Right lung (tissue), 5 donors: ENCODE data around the gene CFAP46. TPM values are rescaled to one million over a fixed set of nuclear protein-coding genes. Genes with fewer than 3 reads are reported as not detected.
"Not testable (repeated sequence)": the region's sequence is repeated elsewhere in the genome, so short reads cannot be mapped to it uniquely, and the experiment has no call there.

ENCODE experiments used
- DNase-seq, 2 donors: peaks; one replicate each; pipeline ENCODE4 v3.0.0-alpha.2; 2013
- polyA plus RNA-seq, 5 donors: library from polyadenylated mRNA; unstranded; fragments of 120-200 nt; gene quantifications; one replicate each; pipeline versions ENCODE4 v1.2.1 to v1.2.3, GENCODE V29; 2013; ENCODE audit warnings: inconsistent platforms in 1 of 5, low replicate concordance in 1 of 5; ENCODE audit not compliant: insufficient read length in 5 of 5, insufficient read depth in 1 of 5

CFAP46 gene
- polyA plus RNA-seq, 5 donors, result 2.3 to 5.2 (median 3.8) TPM

DNA sequence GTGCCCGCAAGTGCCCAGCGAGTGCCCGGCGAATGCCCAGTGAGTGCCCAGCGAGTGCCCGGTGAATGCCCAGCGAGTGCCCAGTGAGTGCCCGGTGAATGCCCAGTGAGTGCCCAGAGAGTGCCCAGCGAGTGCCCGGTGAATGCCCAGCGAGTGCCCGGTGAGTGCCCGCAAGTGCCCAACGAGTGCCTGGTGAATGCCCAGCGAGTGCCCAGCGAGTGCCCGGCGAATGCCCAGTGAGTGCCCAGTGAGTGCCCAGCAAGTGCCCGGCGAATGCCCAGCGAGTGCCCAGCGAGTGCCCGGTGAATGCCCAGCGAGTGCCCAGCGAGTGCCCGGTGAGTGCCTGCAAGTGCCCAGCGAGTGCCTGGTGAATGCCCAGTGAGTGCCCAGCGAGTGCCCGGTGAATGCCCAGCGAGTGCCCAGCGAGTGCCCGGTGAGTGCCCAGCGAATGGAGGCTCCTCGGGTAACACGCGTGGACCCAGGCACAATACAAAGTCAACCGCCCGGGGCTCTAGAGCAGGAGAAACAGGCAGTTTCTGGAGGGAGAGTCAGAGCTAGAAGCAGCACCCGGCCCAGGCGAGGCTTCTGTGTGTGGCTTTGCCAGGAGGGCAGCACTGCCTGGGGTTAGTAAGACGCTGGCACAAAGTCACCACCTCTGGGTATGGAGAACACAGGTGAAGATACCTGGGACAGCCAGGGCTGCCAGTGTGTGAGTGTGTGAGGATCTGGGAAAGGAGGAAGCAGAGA is 38.2 kb upstream of the CFAP46 start:
- no peak for DNase-seq

DNA sequence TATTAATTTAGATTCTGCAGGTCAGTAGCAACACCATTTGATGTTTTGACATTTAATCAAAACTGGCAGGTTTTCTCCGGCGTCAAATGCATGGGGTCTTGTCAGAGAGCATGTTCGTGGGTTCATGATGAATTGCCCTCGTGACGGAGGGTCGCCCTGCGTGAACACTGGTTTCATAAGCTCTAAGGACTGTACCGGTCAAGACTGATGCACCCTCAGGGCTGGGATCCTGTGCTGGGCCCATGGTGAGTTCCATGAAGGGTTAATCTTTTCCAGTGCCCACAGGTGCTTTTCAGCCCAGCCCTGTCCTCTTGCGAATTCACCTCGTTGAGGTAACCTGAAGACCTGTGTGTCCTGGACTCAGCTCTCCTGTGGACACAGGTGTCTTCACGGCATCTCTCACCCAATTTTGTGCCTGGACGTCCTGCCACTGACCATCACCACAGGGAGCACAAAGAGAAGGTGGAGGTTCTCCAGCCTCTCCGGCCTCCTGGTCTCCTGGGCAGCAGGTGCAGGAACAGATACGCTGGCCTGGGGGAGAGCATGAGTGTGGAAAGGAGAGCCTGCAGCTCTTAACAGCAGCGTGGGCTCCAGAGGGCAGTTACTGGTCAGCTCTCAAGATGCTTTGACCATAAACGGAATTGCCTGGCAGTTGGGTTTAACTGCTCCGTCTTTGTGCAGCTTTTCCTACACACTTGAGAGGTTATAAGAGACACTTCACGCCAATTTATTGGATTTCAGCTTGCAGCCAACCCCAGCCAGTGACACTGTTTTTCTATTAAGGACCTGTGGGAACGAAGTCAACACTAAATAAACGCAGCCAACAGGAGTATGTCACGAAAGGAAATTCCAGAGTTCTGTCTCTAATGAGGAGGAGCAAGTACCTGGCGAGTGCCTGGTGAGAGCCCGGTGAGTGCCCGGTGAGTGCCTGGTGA is 37.4 kb upstream of the CFAP46 start:
- no peak for DNase-seq

DNA sequence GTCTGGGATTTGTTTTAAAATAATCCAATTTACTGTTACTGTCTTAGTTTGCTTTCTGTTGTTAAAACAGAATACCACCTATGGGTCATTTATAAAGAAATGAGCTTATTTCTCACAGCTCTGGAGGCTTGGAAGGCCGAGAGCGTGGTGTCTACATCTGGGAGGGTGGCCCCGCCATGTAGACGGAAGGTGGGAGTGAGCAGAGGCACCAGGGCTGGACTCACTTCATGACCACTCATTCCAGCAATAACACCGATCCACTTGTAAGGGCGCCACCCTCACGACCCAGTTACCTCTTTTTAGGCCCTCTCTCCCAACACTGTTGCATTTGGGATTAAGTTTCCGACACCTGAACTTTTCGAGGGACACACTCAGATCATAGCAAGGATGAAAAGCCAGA is 36.2 kb upstream of the CFAP46 start:
- no peak for DNase-seq

DNA sequence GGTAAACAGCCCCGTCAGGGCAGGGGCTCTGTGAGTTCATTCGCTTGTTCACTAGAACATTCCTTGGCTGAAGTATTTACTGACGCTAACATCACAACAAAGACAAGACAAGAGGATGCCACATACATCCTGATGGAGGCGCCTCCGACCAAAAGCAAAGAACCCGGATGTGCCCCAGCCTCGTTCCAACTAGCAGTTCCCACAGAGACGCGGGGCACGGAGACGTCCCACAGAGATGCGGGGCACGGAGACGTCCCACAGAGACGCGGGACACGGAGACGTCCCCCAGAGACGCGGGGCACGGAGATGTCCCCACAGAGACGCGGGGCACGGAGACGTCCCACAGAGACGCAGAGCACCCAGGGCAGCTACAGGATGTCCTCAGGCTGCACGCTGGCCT is 35.4 kb upstream of the CFAP46 start:
- DNase-seq, result no peak

DNA sequence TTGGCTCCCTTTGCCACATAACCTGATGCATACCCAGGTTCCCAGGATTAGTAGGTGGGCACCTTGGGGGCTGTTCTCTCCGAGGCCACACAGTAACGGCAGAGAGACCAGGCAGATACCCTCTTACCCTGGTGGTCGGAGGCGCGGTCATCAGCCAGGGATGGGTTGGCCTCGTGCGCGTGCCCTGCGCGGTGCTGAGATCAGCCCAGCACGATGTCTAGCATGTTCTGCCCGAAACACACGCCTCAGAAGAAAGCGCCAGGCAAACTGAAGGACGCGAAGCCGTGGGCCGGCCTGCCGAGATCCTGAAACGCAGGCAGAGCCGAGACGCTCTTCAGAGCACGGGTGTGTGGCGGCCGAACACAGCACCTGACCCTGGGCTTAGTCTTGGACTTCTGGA is 34.7 kb upstream of the CFAP46 start:
- no peak for DNase-seq

DNA sequence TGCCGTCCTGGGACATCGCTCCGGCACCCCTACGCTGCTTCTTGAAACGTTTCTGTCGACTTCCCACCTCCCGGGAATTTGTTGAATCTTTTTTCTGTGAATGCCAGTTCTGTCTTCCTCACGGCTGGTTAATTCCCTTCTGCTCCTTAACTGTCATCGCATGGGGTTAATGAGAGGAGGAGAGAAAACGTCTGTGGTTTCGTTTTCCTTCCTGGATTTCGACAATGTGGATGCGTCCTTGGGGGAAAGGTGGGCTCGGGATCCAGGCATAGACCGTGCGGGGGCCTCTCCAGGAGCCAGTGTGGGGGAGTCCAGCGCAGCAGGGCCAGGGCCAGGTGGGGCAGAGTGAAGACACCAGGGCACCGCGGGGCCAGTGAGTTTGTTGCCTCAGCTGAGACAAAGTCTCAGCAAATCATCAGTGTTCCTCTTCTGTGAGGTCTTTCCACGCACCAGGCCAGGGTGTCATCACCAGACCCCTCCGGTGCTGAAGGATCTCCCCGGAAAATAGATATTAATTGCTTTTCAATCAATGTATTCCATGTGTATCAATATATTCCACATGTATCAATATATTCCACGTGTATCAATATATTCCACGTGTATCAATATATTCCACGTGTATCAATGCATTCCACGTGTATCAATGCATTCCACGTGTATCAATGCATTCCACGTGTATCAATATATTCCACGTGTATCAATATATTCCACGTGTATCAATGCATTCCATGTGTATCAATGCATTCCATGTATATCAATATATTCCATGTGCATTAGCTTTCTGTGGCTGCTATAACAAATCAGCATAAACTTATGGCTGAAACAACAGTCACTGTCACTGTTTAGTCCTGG is 33.7 kb upstream of the CFAP46 start:
- no peak for DNase-seq

DNA sequence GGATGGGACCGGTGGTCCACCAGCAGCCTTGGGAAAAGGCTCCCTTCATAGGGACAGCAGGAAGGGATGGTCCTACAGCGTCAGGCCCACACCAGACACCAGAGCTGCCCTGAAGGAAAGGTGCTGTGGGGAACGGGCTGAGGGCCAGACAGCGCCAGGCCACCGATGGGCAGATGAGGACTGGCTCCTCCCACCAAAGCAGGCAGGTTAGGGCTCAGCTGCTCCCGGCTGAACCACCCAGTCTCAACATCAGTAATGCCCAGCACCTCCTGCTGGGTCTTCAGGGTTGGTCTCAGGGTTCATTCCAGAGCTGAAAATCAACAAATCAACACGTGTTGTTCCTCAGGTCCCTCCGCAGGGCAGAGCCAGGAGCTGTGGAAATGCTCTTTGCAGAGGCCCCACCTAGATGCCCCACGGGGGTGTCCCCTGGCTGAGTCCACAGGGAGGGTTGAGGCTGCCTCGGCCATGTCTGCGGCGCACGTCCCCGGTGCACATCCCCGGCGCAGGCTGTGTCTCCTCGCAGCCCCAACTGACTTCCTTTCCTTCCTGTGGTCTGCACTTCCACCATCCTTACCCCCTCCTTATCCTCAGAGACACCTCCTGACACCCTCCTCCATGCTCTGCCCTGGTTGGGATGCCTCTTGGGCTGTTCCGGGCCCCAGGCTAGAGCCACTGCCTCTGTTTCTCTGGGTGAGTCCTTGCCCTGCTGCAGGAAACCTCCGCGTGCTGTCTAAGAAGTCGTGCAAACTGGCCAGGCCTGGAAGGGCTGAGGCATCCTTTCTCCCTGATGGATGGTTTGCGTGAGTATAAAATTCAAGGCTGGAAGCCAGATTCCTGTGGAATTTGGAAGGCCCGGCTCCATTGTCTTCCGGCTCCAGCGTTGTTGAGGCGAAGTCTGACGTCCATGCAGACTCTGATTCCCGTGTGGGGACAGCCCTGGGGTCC is 32.8 kb upstream of the CFAP46 start:
- no peak for DNase-seq

DNA sequence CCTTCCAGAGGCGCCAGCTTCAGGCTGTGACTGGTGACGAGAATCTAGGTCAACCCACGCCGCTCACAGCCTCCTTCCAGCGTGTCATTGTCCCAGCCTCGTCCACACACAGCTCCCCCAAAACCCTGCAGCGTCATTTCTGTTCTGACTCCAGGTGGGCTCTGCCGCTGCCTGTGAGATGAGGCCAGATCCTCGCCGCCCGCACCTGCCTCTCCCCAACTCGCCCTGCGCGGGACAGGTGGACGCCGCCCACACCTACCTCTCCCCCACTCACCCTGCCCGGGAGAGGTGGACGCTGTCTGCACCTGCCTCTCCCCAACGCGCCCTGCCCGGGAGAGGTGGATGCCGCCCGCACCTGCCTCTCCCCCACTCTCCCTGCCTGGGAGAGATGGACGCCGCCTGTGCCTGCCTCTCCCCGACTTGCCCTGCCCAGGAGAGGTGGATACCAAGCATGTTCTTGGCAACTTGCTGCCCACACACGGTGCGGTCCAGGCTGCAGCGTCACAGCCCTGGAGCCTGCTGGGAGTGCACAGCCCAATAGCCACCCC is 32.0 kb upstream of the CFAP46 start:
- DNase-seq, result no peak

DNA sequence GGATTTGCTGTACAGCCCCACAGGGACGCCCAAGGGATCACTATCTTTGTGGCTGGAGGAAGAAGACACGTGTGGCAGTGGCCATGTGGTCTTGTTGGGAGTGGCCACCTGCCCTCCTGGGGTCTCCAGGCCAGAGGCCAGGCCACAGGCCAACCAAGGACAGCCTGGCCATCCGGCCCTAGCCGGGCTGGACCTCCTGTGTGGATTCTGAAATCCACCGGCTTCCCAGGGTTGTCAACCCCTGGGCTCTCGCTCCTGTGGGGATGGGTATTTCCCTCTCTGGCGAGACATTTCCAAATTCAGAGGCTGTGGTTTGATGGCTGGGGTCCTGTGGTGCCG is 31.5 kb upstream of the CFAP46 start:
- no peak for DNase-seq

DNA sequence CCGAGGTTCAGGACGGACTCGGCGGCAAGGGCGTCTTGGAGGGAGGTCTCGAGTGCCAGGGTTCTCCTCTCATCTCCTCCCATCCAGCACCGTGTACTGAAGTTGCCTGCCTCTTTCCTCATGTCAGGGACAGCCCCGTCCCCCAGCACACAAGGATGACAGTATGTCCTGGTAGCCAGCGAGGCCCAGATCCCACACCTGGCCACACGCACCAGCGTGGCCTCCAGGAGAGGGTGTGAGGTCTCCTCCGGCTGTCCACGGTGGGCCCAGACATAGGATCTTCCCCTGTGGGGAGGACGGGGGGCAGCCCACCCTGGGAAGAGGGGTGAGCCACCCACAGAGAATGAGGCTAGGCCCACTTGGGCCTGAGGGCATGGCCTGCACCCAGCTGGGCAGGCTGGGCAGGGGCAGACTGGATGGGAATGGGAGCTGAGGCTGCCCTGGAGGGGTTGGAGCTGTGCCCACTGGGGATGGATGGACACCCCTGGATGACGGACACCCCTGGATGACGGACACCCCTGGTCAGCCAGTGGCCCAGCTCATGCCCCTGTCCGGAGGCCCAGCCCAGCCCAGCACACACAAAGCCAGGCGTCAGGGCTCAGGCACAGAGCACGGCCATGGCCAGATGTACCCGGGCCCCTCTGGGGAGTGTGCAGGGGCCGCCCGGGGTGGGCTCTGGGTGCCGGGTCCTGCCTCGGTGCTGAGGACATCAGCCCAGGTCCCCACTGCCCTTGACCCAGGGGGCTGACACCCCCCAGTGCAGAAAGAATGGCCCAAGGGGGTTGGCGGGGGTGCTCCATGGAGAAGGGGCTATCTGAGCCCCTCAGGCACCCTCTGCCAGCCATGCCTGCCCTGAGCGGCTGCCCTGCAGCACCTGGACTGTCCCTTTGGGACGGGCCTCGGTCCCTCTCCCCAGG is 30.9 kb upstream of the CFAP46 start:
- DNase-seq, result no peak

DNA sequence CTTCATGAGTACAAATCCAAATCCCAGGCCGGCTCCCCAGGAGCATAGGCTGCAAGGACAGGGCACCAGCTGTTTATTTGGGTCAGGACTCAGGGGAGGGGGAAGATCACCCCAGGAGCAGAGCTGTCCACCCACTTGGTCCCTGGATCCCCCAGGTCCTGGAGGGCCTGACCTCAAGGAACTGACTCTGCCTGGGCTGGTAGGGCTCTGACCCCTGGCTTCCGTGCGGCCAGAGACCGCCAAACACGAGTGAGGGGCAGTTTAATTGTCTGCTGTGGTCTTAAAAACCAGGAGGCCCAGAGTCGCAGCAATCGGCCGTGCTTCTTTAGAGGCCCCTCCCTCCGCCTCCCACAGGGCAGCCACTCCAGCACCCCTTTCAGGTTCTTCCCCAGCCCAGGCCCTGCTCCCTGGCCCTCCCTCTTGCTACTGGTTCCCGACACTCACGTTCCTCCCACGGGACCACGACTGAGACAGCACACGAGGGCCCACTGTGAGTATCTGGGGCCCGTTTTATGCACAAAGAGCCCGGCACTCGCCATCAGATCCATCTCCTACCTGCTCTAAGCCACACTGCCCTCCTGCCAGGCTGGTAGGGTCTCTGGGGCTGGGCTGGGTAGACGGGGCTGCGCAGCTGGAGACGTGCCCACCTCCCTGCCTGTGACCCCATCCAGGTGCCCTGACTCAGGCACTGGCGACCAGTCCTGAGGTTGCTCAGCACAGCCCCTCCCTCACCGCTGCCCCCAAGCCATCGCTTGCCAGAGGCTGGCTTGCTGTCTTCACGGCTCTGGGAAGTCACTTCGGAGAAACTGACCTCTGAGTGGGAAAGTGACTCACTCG is 30.0 kb upstream of the CFAP46 start:
- DNase-seq, result no peak

DNA sequence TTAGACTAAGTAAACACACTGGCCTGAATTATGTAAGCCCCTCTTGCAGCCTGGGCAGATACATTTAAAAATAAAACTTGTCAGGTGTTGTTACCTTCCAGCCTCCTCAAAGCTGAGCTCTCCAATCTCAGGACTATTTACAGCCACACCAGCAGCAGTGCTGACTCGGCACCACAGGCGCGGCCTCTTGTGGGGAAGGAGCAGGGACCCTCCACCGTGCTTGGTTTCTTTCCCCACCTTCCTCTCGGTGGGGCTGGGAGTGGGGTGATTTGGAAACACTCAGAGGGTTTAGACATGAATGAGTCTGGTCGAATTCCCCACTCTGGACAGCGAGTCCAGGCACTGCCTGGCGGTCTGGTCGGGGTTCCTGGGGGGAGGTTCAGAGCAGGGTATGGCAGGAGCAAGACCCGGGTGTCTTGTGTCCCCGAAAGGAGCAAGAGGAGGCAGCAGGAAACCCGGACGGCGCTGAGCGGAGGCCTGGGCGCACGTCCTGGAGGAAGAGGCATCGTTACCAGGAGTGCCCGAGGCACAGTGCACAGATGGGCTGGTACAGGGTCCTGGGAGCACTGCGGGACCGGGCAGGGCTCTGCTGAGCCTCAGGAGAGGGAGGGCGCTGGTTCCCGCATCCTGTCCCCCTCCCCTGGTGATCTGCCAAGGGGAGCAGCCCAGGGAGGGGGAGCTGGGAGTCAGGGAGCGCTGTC is 29.2 kb upstream of the CFAP46 start:
- DNase-seq, result no peak

DNA sequence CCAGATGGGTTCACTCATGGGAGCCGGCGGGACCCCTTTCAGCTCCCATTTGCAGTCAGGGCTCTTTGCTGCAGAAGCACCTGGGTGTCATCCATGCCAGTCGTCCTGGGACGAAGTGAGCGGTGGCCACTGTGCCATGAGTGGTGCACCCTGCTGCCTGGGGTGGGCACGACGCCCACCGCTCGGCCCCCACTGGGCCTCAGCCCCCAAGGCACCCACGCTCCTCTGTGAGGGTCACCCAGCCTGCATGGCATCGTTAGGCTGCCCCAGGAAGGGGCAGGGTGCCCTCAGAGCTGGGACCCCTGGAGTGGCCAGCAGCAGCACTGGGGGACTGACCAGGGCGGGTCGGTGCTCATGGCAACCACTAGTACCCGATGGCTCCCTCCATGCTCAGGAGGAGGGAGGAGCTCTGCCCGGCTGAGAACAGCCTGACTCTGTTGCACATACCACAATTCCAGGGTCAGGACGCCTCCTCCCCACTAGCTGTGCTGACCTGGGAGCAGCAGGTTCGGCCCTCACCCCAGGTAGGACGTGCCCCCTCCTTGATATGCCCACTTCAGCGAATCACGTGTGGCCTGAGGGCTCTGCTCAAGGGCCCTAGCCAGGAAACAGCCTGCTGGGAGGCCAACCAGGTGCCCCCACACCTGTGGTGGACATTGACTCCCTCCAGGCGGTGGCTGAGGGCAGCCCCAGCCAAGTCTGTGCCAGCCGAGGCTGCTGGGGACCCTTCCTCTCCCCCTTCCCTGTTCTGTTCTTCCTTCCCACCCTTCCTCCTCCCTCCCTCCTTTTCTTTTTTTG is 28.5 kb upstream of the CFAP46 start:
- no peak for DNase-seq

DNA sequence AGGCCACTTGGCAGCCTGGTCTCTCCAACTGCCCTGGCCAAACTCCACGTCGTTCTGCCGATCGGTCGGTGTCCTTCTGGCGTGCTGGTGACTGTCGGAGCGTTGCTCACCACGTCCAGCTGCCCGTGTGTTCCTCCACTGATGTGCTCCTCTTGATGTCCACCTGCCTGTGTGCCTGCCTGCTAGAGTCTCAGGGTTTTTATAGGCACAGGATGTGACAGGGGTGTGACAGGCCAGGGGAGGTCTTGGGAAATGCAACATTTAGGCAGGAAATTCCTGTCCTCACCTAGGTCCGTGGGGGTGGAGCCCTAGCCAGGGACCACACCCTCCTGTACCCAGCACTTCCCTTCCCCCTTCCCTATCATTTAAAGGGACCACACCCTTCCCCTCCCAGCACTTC is 25.2 kb upstream of the CFAP46 start:
- no peak for DNase-seq

DNA sequence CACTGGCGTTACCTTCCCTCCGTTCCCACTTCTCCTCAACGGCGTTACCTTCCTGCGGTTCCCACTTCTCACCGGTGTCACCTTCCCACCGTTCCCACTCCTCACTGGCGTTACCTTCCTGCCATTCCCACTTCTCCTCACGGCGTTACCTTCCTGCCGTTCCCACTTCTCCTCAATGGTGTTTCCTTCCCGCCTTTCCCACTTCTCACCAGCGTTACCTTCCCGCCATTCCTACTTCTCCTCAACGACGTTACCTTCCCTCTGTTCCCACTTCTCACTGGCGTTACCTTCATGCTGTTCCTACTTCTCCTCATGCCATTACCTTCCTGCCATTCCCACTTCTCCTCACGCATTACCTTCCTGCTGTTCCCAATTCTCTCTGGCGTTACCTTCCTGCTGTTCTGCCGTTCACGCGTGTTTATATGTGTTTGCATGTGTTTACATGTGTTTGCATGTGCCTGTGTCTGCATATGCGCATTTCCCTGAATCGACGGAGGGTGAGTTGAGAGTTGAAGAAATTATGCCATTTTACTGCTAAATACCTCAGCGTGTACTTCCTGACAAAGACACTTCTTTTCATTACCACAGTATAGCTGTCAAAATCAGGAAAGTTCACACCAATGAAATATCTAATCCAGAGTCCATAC is 23.2 kb upstream of the CFAP46 start:
- no peak for DNase-seq

DNA sequence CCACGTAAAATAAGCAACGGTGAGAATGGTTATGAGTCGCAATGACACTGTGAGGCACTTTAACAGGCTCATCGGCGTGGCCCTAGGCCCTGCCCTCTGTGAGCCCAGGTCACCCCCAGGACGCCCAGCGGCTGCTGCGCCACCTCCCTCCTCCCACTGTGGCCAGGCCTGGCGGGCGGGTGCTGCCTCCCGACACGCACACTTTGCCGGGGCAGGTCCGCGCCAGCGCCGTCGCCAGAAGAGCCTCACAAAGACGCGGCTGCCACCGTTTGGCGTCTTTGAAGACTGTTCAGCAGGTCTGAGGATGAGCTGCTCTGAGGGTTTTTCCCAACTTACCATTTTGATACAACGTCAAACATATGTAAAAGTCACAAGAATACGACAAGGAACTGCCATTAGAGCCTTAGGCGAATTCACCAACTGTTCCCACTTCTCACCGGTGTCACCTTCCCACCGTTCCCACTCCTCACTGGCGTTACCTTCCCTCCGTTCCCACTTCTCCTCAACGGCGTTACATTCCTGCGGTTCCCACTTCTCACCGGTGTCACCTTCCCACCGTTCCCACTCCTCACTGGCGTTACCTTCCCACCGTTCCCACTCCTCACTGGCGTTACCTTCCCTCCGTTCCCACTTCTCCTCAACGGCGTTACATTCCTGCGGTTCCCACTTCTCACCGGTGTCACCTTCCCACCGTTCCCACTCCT is 22.5 kb upstream of the CFAP46 start:
- DNase-seq, result not testable (repeated sequence)
